Fibroblast of the aortic adventitia (primary cell): ENCODE data around the gene CCDC14. TPM values are rescaled to one million over a fixed set of nuclear protein-coding genes. Genes with fewer than 3 reads are reported as not detected.

Experiments used
- DNase-seq: peaks from one replicate; pipeline ENCODE4 v3.0.0-alpha.2; 2010; ENCODE audit warnings: low read depth
- H3K4me3 ChIP-seq: 2 replicates; pipeline ENCODE4 v1.5.1; 2011; ENCODE audit warnings: low read depth, mild to moderate bottlenecking, control low read depth, low read length, moderate library complexity
- CTCF ChIP-seq: IDR thresholded peaks from 2 replicates; pipeline ENCODE4 v1.5.1; 2011; ENCODE audit warnings: mild to moderate bottlenecking, low read length, control low read depth, inconsistent platforms; ENCODE audit not compliant: insufficient read depth
- total RNA-seq: library from RNA; depleted of rRNA; stranded (reverse); fragments of >200 nt; gene quantifications from 2 replicates; pipeline ENCODE4 v1.2.3, GENCODE V29; 2012; ENCODE audit warnings: low replicate concordance

CCDC14 gene
- total RNA-seq, 1 donor, result 46.0 TPM

DNA sequence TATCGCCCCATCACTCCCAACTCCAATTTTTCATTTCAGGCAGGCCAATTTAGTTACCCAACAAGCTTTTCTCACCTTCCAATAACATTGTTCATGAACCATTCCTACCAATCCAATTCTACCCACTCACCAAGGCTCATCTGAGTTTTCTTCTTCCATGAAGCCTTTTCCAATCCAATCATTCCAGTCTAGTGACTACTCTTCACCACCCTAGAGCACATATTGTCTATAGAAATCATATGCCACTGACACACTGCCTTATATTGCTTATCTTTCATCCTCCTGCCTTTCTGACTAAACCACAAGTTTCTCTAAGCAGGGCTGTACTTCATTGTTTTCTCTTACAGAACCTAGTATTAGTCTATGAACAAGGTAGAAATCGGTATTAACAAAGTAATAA, 11.4 kb downstream of the CCDC14 start:
- peak; percentile 77 for DNase-seq
- TF ChIP-seq CTCF, result no peak
- no peak overlapping the region for H3K4me3 ChIP-seq

DNA sequence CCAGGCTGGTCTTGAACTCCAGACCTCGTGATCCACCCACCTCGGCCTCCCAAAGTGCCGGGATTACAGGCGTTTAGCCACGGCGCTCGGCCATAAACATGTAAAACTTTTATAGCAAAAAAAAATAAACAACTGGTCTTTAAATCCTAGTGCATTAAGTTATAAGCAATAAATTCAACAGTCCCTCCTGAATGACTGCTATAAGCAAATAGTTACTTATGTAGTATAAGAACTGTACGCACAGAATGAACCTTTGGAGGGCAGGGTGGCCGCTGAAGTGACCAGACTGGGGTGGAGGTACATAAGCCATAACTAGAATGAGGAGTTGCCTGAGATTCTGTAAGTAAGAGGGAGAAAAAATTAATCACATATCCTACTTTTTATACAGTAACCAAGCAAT, 12.6 kb downstream of the CCDC14 start:
- no peak overlapping the region for H3K4me3 ChIP-seq
- DNase-seq, result no peak
- no peak for TF ChIP-seq CTCF

- TF ChIP-seq CTCF, result no peak
These were observed 13.5 kb downstream of the CCDC14 start for GRCh38 chr3:123947482-123947881.

GRCh38 chr3:123941542-123941941, 19.5 kb downstream of the CCDC14 start:
- no peak for DNase-seq
- H3K4me3 ChIP-seq, result no peak overlapping the region
- no peak for TF ChIP-seq CTCF

More at GRCh38 chr3:123947482-123947881, 13.5 kb downstream of the CCDC14 start:
- DNase-seq, result no peak
- no peak overlapping the region for H3K4me3 ChIP-seq

- peak; percentile 46 for DNase-seq
- peak; percentile 41 for TF ChIP-seq CTCF
- no peak overlapping the region for H3K4me3 ChIP-seq
These were observed 19.9 kb downstream of the CCDC14 start for GRCh38 chr3:123941121-123941520.

DNA sequence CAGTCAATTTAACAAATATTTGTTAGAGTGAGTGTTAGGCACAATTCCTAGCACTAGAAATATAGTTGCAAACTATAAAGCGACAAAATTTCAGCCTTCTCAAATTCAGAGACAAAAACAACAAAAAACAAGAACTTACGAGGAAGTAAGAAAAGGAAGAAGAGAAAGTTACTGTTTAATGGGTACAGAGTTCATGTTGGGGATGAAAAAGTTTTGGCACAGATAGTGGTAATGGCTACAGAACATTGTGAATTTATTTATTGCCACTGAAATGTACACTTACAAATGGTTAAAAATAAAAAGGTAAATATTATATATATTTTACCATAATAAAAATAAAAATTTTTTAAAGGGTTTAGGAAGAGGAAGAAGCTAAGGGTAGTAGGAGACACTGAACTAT, 21.3 kb downstream of the CCDC14 start:
- no peak for TF ChIP-seq CTCF
- no peak overlapping the region for H3K4me3 ChIP-seq
- DNase-seq, result no peak

DNA sequence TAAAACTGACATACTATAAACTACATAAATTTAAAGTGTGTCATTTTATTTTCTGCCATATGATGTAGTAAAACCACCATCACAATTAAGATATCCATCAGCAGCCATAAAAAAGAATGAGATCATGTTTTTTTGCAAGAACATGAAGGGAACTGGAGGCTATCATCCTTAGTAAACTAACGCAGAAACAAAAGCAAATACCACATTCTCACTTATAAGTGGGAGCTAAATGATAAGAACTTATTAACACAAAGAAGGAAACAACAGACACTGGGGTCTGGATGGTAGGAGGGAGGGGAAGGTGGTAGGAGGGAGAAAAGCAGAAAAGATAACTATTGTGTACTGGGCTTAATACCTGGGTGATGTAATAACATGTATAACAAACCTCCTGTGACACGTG, 24.6 kb downstream of the CCDC14 start:
- no peak for DNase-seq
- no peak for TF ChIP-seq CTCF

More for the DNA sequence above, 24.6 kb downstream of the CCDC14 start:
- H3K4me3 ChIP-seq, result no peak overlapping the region
